Uterus (tissue), 4 donors: Measurements from ENCODE around the gene HTR3C. TPM values are rescaled to one million over a fixed set of nuclear protein-coding genes. Genes with fewer than 3 reads are reported as not detected.
"Not testable (repeated sequence)": the region's sequence is repeated elsewhere in the genome, so short reads cannot be mapped to it uniquely, and the experiment has no call there.

ENCODE experiments used
- DNase-seq, 2 donors: peaks; one replicate each; pipeline ENCODE4 v3.0.0-alpha.2; 2019 to 2020
- H3K27ac ChIP-seq, 2 donors: fragments of 200-600 bp; sonication (generic); 1 replicate in 1 of 2; 2 replicates in 1 of 2; pipeline ENCODE4 v1.5.1; 2016 to 2018
- H3K27me3 ChIP-seq, 2 donors: fragments of 200-600 bp; sonication (generic); one replicate each; pipeline ENCODE4 v1.5.1; 2018 to 2019; ENCODE audit warnings: control low read depth in 1 of 2
- H3K36me3 ChIP-seq, 2 donors: fragments of 200-600 bp; sonication (generic); one replicate each; pipeline ENCODE4 v1.5.1; 2019; ENCODE audit warnings: control low read depth in 1 of 2
- H3K4me1 ChIP-seq, 2 donors: fragments of 200-600 bp; sonication (generic); one replicate each; pipeline ENCODE4 v1.5.1; 2018 to 2019; ENCODE audit warnings: control low read depth in 1 of 2
- H3K4me3 ChIP-seq, 2 donors: fragments of 200-600 bp; sonication (generic); 1 replicate in 1 of 2; 2 replicates in 1 of 2; pipeline ENCODE4 v1.5.1; 2018 to 2019; ENCODE audit warnings: mild to moderate bottlenecking in 1 of 2
- H3K9me3 ChIP-seq, 2 donors: fragments of 200-600 bp; sonication (generic); one replicate each; pipeline ENCODE4 v1.5.1; 2019; ENCODE audit warnings: control low read depth in 1 of 2
- POLR2A ChIP-seq, 2 donors: fragments of 450-650 bp; IDR thresholded peaks; one replicate each; pipeline ENCODE4 v1.6.1; 2016; ENCODE audit warnings: antibody characterized with exemption in 2 of 2, mild to moderate bottlenecking in 1 of 2, moderate library complexity in 1 of 2
- intact Hi-C: fragments of 100-400 bp; cut with DNase I; formaldehyde crosslinking; loops from one replicate; pipeline ENCODE4 v1.15.1; 2023; ENCODE audit warnings: low total_unique reads
- total RNA-seq, 4 donors: library from RNA; depleted of rRNA in 3 of 4; stranded (reverse); fragments of >200 nt in 3 of 4; gene quantifications; one replicate each; pipeline versions ENCODE4 v1.1.0 to v1.2.4, GENCODE V29; 2014 to 2023
- TF ChIP-seq, protein P1 (sequence below), 4 experiments: fragments of 200-600 bp in 2 of 4; fragments of 450-650 bp in 2 of 4; sonication (generic) in 2 of 4; IDR thresholded peaks; one replicate each; pipeline ENCODE4 v1.5.1; 2016 to 2019; ENCODE audit warnings: antibody characterized with exemption in 4 of 4, mild to moderate bottlenecking in 2 of 4, moderate library complexity in 1 of 4
- donor health status: DM: yes; HTN: yes; CAD: no.

The HTR3C gene
- total RNA-seq, 4 donors from 2014 or later = 0.29 TPM; not detected in 3

DNA sequence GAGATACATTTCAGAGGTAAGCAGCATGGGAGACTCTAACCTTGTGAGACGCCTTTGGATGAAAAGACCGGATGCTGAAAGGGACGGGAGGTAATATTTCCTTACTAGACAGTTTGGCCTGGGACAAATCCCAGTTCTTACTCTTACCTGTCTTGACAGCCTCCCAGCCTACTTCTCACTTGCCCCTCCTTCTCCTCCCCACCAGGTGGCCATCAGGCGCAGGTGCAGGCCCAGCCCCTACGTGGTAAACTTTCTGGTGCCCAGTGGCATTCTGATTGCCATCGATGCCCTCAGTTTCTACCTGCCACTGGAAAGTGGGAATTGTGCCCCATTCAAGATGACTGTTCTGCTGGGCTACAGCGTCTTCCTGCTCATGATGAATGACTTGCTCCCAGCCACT is 15.0 kb upstream of the HTR3C start:
- Histone ChIP-seq H3K36me3 (no peaks in the 10 kb centered on the region), H3K9me3 (no peaks in the 10 kb centered on the region), H3K4me1 (no peaks in the 10 kb centered on the region), H3K4me3 (no peak overlapping the region), H3K27ac (no peak overlapping the region), H3K27me3 (no peaks in the 10 kb centered on the region)
- TF ChIP-seq POLR2A (IDR thresholded peaks at IDR 0.05) = no peak
- TF ChIP-seq, protein P1, sequence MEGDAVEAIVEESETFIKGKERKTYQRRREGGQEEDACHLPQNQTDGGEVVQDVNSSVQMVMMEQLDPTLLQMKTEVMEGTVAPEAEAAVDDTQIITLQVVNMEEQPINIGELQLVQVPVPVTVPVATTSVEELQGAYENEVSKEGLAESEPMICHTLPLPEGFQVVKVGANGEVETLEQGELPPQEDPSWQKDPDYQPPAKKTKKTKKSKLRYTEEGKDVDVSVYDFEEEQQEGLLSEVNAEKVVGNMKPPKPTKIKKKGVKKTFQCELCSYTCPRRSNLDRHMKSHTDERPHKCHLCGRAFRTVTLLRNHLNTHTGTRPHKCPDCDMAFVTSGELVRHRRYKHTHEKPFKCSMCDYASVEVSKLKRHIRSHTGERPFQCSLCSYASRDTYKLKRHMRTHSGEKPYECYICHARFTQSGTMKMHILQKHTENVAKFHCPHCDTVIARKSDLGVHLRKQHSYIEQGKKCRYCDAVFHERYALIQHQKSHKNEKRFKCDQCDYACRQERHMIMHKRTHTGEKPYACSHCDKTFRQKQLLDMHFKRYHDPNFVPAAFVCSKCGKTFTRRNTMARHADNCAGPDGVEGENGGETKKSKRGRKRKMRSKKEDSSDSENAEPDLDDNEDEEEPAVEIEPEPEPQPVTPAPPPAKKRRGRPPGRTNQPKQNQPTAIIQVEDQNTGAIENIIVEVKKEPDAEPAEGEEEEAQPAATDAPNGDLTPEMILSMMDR (IDR thresholded peaks at IDR 0.05) = no peak
- DNase-seq = no peak
- intact Hi-C loops = no loop called here

DNA sequence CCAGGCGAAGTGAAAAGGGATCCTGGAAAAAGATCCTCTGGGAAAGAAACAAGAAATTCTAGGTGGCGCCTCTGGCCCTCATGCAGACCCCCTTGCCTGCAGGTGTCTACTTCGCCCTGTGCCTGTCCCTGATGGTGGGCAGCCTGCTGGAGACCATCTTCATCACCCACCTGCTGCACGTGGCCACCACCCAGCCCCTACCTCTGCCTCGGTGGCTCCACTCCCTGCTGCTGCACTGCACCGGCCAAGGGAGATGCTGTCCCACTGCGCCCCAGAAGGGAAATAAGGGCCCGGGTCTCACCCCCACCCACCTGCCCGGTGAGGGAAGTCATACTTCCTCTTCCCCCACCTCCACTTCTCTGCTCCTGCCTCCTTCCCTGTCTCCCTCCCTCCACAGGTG is 14.5 kb upstream of the HTR3C start:
- H3K9me3 ChIP-seq, H3K36me3 ChIP-seq, H3K27ac ChIP-seq, H3K4me1 ChIP-seq, DNase-seq, H3K4me3 ChIP-seq, H3K27me3 ChIP-seq, intact Hi-C loops: not testable (repeated sequence)

GRCh38 chr3:184039414-184039813 is 13.4 kb upstream of the HTR3C start:
- H3K4me3 ChIP-seq = no peak overlapping the region
- intact Hi-C loops = no loop called here
- H3K27ac ChIP-seq = no peak overlapping the region
- TF ChIP-seq, protein P1 (IDR thresholded peaks at IDR 0.05) = no peak
- no peak for TF ChIP-seq POLR2A (IDR thresholded peaks at IDR 0.05)
- no peak for DNase-seq
- no peaks in the 10 kb centered on the region for H3K9me3 ChIP-seq
- no peaks in the 10 kb centered on the region for H3K36me3 ChIP-seq
- no peaks in the 10 kb centered on the region for H3K4me1 ChIP-seq
- H3K27me3 ChIP-seq = no peaks in the 10 kb centered on the region

DNA sequence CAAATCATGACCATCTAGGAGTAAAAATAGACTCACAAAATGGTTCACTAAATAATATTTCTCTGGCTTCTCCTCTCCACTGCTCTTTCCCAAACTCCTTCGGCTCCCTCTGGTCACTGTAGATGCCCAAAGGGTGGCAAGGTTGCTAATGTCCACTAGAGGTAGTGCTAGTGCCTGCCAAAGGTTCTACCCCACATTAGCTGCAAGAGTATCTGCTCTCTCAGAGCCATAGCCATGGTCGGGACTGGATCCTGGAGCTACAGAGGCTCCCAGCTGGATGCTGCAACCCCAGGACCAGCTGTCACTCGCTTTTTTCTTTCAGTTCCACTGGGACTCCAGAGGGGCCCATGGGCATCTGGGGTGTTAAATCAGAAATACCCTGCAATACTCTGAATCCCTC is 12.8 kb upstream of the HTR3C start:
- H3K36me3 ChIP-seq = no peaks in the 10 kb centered on the region
- H3K9me3 ChIP-seq = no peaks in the 10 kb centered on the region
- TF ChIP-seq POLR2A (IDR thresholded peaks at IDR 0.05) = no peak
- TF ChIP-seq, protein P1 (IDR thresholded peaks at IDR 0.05) = no peak
- no peak for DNase-seq
- intact Hi-C loops = no loop called here
- no peaks in the 10 kb centered on the region for H3K27me3 ChIP-seq
- H3K27ac ChIP-seq = no peak overlapping the region
- no peak overlapping the region for H3K4me3 ChIP-seq
- H3K4me1 ChIP-seq = no peaks in the 10 kb centered on the region

GRCh38 chr3:184042617-184043016 is 10.2 kb upstream of the HTR3C start:
- H3K27ac ChIP-seq = no peak overlapping the region
- no peaks in the 10 kb centered on the region for H3K36me3 ChIP-seq
- no peak overlapping the region for H3K4me3 ChIP-seq
- no peaks in the 10 kb centered on the region for H3K9me3 ChIP-seq
- DNase-seq = no peak
- intact Hi-C loops = no loop called here
- H3K4me1 ChIP-seq = no peaks in the 10 kb centered on the region
- TF ChIP-seq, protein P1 (IDR thresholded peaks at IDR 0.05) = no peak
- TF ChIP-seq POLR2A (IDR thresholded peaks at IDR 0.05) = no peak
- no peaks in the 10 kb centered on the region for H3K27me3 ChIP-seq

DNA sequence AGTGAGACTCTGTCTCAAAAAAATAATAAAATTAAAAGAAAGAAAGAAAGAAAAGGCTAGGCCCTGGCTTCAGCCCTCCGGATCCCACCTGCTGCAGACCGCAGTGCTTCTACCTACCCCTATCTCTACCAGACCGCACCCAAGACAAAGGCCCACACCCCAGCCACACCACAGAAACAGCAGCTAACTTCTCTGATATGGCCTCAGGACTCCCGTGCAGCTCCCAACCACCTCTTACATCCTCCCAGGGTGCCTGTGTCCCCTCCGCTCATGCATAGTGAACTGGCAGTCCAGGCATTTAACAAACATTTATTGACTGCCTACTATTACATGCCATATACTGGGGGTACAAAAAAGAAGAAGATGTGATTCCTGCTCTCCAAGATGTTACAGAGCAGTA is 6.9 kb upstream of the HTR3C start:
- Histone ChIP-seq H3K36me3 (no peaks in the 10 kb centered on the region), H3K27ac (no peak overlapping the region), H3K9me3 (no peaks in the 10 kb centered on the region), H3K4me1 (no peaks in the 10 kb centered on the region), H3K4me3 (no peak overlapping the region), H3K27me3 (no peaks in the 10 kb centered on the region)
- TF ChIP-seq, protein P1 (IDR thresholded peaks at IDR 0.05) = no peak
- TF ChIP-seq POLR2A (IDR thresholded peaks at IDR 0.05) = no peak
- intact Hi-C loops = no loop called here
- DNase-seq = no peak
